Bronchial epithelial cell (primary cell): Measurements from ENCODE around the gene MAPK1. TPM values are rescaled to one million over a fixed set of nuclear protein-coding genes. Genes with fewer than 3 reads are reported as not detected.
A peak's percentile ranks its signal among the peaks of the same experiment; 100 is the strongest.

Source experiments
- DNase-seq: peaks from one replicate; pipeline ENCODE4 v3.0.0-alpha.2; 2010; ENCODE audit warnings: low read depth
- FAIRE-seq: peaks from 2 replicates; lab custom pipeline; 2011; peaks lifted over from hg19 to GRCh38; lab: Jason Lieb, UNC
- H3K27me3 ChIP-seq: 2 replicates; pipeline ENCODE4 v1.5.1; 2011; ENCODE audit warnings: low read length; ENCODE audit not compliant: control insufficient read depth, insufficient read depth
- H3K36me3 ChIP-seq: 2 replicates; pipeline ENCODE4 v1.5.1; 2011; ENCODE audit warnings: low read length; ENCODE audit not compliant: control insufficient read depth, insufficient read depth
- H3K4me3 ChIP-seq: 2 replicates; pipeline ENCODE4 v1.5.1; 2011; ENCODE audit warnings: mild to moderate bottlenecking, low read depth, low read length, control low read depth
- CTCF ChIP-seq: IDR thresholded peaks from 2 replicates; pipeline ENCODE4 v1.5.1; 2011; ENCODE audit warnings: mild to moderate bottlenecking, moderate library complexity, low read length, control low read depth, inconsistent platforms; ENCODE audit not compliant: insufficient read depth, severe bottlenecking
- total RNA-seq: library from RNA; depleted of rRNA; stranded (reverse); fragments of >200 nt; gene quantifications from 2 replicates; pipeline ENCODE4 v1.2.1, GENCODE V29; 2014

MAPK1 gene
- total RNA-seq, 1 donor from 2014 or later: 44.0 TPM

- no peak for FAIRE-seq
- DNase-seq: no peak
- Histone ChIP-seq H3K4me3 (no peak overlapping the region), H3K36me3 (peaks cover 28% of the 10 kb centered on the region), H3K27me3 (no peaks in the 10 kb centered on the region)
- no peak for TF ChIP-seq CTCF
Measured at GRCh38 chr22:21764038-21764804, 103.2 kb downstream of the MAPK1 start.

- Histone ChIP-seq H3K4me3 (no peak overlapping the region), H3K36me3 (peaks cover 23% of the 10 kb centered on the region), H3K27me3 (no peaks in the 10 kb centered on the region)
- no peak for DNase-seq
- no peak for TF ChIP-seq CTCF
- no peak for FAIRE-seq
Measured at GRCh38 chr22:21762712-21763581, 104.5 kb downstream of the MAPK1 start.

- H3K4me3 ChIP-seq: no peak overlapping the region
- no peak for TF ChIP-seq CTCF
- no peak for DNase-seq
- peaks cover 19% of the 10 kb centered on the region for H3K36me3 ChIP-seq
- no peaks in the 10 kb centered on the region for H3K27me3 ChIP-seq
- FAIRE-seq: no peak
Measured at GRCh38 chr22:21761994-21762680, 105.3 kb downstream of the MAPK1 start.

- H3K36me3 ChIP-seq: peaks cover 12% of the 10 kb centered on the region
- FAIRE-seq: no peak
- no peak for TF ChIP-seq CTCF
Measured at GRCh38 chr22:21761086-21761485, 106.4 kb downstream of the MAPK1 start.

DNA sequence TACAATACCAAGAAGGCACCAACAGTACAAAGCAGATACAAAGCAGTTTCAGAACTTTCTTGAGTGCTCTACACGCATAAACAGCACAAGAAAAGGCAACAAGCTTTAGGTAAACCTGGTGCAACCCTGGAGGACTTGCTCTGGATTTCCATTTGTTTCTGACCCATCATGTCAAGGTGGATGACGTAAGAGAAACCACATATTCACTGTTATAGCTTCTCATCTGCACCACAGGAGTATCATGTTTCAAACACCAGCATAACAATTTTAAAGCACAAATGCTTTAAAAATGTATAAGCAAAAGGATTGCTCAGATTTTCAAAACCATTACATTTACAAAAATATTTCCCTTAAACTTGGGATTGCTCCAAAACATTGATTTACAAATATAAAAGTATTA, 106.8 kb downstream of the MAPK1 start:
- peaks cover 10% of the 10 kb centered on the region for H3K36me3 ChIP-seq

More at GRCh38 chr22:21761086-21761485, 106.4 kb downstream of the MAPK1 start:
- Histone ChIP-seq H3K27me3 (no peaks in the 10 kb centered on the region), H3K4me3 (no peak overlapping the region)
- DNase-seq: no peak

More for the DNA sequence above, 106.8 kb downstream of the MAPK1 start:
- DNase-seq: peak; percentile 46
- Histone ChIP-seq H3K4me3 (no peak overlapping the region), H3K27me3 (no peaks in the 10 kb centered on the region)
- FAIRE-seq: no peak
- no peak for TF ChIP-seq CTCF
